Stimulated activated CD8-positive, alpha-beta memory T cell treated with anti-CD3 and anti-CD28 coated beads, Interleukin-7, amount 100 ng/mL, for 24 hours (primary cell): ENCODE results near the gene SPPL2B.

Experiments used
- DNase-seq: peaks from one replicate; pipeline ENCODE4 v3.0.0-alpha.2; 2020; ENCODE audit warnings: low read depth

SPPL2B gene

GRCh38 chr19:2300533-2300932 lies 28.0 kb upstream of the SPPL2B start:
- DNase-seq = no peak

DNA sequence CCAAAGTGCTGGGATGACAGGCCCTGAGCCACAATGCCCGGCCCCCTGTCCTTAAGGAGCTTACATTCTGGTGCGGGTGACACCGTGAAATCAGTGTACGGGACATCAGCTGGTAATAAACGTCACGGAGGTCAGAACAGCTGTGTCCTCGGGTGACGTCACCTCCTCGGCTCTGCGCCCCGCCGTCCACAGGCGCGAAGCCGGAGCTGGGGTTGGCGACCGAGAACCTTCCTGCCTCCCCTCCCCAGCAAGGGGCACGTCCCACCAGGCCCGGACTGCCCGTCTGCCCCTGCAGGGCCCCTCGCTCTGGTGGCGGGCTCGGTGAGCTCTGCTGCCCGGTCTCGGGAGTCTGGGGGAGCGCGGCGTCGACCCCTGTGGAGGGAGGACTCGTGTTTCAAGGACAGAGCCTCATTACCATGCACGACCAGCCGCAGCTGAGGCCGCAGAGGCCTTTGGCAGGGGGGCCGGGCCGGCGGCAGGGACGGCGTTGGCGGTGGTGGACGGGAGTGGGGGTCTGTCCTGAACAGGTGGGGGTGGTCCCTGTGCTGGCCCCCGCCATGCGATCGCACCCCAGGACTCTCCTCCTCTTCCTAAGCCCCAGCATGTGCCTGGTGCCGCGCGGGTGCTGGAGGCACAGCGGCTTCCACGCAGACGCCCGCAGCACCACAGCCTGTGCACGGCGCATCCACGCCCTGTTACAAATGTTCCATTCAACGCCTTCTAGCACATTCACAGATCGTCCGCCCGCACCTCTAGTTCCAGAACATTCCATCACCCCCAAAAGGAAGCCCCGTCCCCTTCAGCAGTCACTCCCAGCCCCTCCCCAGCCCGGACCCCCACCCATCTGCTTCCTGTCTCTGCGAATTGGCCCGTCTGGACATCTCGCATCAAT lies 25.9 kb upstream of the SPPL2B start:
- no peak for DNase-seq

DNA sequence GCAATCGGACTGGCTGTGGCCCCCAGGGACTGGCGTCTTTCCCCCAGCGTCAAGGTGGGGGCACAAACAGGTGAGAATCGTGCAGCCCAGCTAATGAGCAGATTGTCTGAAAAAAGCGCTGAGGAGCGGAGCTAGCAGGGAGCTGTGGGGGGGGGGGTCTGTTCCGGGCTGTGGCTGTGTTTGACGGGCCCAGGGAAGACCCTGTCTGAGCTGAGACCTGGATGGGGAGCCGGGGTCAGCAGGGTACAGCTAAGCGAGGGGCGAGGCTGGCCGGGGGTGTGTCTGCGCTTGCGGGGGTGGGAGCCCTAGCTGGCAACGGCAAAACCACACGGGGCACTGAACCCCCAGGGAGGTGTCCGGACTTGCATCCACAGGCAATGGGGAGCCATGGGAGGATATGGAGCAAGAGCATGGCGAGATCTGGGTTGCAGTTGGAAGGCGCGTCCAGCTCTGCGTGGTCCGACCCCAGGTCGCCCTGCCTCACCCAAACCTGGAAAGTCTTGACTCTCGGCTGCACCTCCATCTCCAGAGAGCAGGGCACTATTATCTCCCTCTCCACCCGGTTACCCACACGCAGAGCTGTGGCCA lies 25.2 kb upstream of the SPPL2B start:
- DNase-seq = no peak

- DNase-seq = no peak
Observed at GRCh38 chr19:2305452-2306280, 22.8 kb upstream of the SPPL2B start.

- no peak for DNase-seq
Observed at GRCh38 chr19:2306281-2306806, 22.1 kb upstream of the SPPL2B start.

GRCh38 chr19:2306971-2307370 lies 21.5 kb upstream of the SPPL2B start:
- no peak for DNase-seq

GRCh38 chr19:2307518-2308012 lies 20.9 kb upstream of the SPPL2B start:
- no peak for DNase-seq

DNA sequence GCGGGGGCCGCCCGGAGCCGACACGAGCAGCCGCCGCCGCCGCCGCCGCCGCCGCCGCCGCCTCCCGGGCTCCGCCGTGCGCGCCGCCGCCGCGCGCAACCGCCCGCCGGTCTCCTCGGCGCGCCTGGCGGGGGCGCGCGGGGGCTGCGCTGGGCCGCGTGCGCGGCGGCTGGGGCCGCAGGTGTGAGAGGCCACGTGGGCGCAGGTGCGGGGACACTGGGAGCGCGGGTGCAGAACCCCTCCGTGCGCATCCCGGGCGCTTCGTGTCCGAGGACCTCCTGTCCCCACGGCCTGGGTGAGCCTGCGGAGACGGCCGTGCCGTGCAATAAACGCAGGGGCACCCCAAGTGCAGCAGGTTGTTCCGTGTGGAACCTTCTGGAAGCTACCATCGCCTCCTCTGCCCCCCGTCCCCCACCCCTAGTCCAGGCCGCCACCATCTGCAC lies 20.3 kb upstream of the SPPL2B start, which contains the start of gene LINGO3:
Gene LINGO3, minus strand, starts transcription at position 41 of the 443 bp plus-strand sequence. CDS start 16,378 bp downstream, outside the sequence.
- DNase-seq = no peak

DNA sequence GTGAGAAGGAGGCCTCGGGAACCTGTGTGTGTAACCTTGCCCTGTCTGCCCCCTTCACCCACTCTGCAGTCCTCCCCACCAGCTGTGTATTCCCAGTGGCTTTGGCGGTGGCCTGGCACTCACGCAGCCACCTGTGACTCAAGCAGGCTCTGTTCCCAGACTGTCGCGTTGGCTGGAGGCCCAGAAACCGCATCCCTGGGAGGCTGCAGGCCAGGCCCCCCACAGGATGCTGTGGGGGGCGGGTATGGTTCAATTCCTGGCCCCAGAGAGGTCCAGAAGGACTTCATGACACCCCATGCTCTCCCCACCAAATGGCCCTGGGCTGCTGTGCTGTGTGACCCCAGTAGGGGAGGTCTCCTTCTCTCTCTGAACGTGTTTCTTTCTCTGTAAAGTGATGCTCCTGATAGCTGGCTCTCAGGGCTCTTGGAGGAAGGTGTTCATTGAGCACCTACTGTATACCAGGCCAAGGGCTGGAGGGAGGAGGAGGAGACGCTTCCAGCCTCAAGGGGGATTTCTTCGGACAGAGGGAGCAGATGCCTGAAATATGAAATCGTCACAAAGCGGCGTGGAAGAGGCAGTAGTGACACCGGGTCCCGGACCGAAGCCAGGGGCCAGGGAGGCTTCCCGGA lies 18.6 kb upstream of the SPPL2B start:
- DNase-seq = no peak

DNA sequence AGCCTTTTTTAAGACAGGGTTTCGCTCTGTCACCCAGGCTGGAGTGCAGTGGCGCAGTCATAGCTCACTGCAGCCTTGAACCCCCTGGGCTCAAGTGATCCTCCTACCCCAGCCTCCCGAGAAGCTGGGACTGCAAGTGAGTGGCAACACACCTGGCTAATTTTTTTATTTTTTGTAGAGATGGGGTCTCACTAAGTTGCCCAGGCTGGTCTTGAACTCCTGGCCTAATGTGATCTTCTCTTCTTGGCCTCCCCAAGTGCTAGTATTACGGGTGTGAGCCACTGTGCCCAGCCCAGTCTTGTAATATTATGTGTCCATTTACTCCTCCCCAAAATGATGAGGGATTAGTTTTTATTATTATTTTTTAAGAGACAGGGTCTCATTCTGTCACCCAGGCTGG lies 17.4 kb upstream of the SPPL2B start:
- no peak for DNase-seq

- DNase-seq = no peak
Observed at GRCh38 chr19:2312820-2313501, 15.5 kb upstream of the SPPL2B start.

GRCh38 chr19:2315121-2315817 lies 13.2 kb upstream of the SPPL2B start:
- no peak for DNase-seq

- DNase-seq = no peak
Observed at GRCh38 chr19:2315818-2316353, 12.6 kb upstream of the SPPL2B start.

- no peak for DNase-seq
Observed at GRCh38 chr19:2317300-2317699, 11.2 kb upstream of the SPPL2B start.

- DNase-seq = no peak
Observed at GRCh38 chr19:2317756-2318155, 10.7 kb upstream of the SPPL2B start.

GRCh38 chr19:2318923-2319322 lies 9.6 kb upstream of the SPPL2B start:
- DNase-seq = no peak

GRCh38 chr19:2319551-2319950 lies 8.9 kb upstream of the SPPL2B start:
- DNase-seq = no peak

GRCh38 chr19:2320049-2320448 lies 8.4 kb upstream of the SPPL2B start:
- DNase-seq = no peak

DNA sequence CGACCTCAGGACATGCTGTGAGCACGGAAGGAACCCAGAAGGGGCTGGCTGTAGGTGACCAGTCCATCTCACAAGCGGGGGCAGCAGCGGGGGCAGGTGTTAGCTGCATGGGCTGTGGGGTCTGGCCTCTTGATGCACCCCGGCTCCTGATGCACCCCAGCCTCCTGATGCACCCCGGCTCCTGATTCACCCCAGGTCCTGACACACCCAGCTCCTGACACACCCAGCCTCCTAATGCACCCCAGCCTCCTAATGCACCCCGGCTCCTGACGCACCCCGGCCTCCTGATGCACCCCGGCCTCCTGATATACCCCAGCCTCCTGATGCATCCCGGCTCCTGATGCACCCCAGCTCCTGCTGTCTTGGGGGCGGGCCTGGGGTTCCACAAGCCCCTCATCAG lies 7.5 kb upstream of the SPPL2B start:
- DNase-seq = no peak
